ENCODE measurements around the gene RUVBL1.

RUVBL1 gene

GRCh38 chr3:128064962-128065361, 58.6 kb downstream of the RUVBL1 start:
- no peak for FAIRE-seq

GRCh38 chr3:128063865-128064264, 59.7 kb downstream of the RUVBL1 start:
- no peak for FAIRE-seq

GRCh38 chr3:128062033-128062745, 61.4 kb downstream of the RUVBL1 start:
- FAIRE-seq = no peak

GRCh38 chr3:128060473-128061381, 62.9 kb downstream of the RUVBL1 start:
- no peak for FAIRE-seq

- no peak for FAIRE-seq
Observed at GRCh38 chr3:128056258-128056657, 67.4 kb downstream of the RUVBL1 start.

- no peak for FAIRE-seq
Observed at GRCh38 chr3:128054367-128054766, 69.2 kb downstream of the RUVBL1 start.

- no peak for FAIRE-seq
Observed at GRCh38 chr3:128053614-128054013, 70.0 kb downstream of the RUVBL1 start.

- no peak for FAIRE-seq
Observed at GRCh38 chr3:128052595-128053351, 70.8 kb downstream of the RUVBL1 start.

GRCh38 chr3:128051837-128052594, 71.6 kb downstream of the RUVBL1 start, which contains the start of gene SEC61A1:
TSS of gene SEC61A1 (plus strand) at chr3:128052437. CDS start at chr3:128052553, 116 bp downstream.
- FAIRE-seq = no peak

GRCh38 chr3:128051459-128051836, 72.2 kb downstream of the RUVBL1 start:
- no peak for FAIRE-seq

GRCh38 chr3:128050597-128050996, 73.0 kb downstream of the RUVBL1 start:
- FAIRE-seq = no peak

- no peak for FAIRE-seq
Observed at GRCh38 chr3:128041344-128041743, 82.3 kb downstream of the RUVBL1 start.

GRCh38 chr3:128040660-128041059, 83.0 kb downstream of the RUVBL1 start:
- no peak for FAIRE-seq

GRCh38 chr3:128040041-128040440, 83.6 kb downstream of the RUVBL1 start:
- no peak for FAIRE-seq

- FAIRE-seq = no peak
Observed at GRCh38 chr3:128036119-128036518, 87.5 kb downstream of the RUVBL1 start.

GRCh38 chr3:128033102-128033501, 90.5 kb downstream of the RUVBL1 start:
- no peak for FAIRE-seq

Measured in A204.1 (cell line).